HG03457 (cell line): Measurements from ENCODE around the gene ZNF530.

Source experiments
- ATAC-seq: cut with Tn5 transposase; IDR thresholded peaks from one replicate; pipeline ENCODE4 v1.9.1; 2021; ENCODE audit warnings: moderate number of reproducible peaks; ENCODE audit not compliant: unreplicated experiment

Gene ZNF530

GRCh38 chr19:57613941-57614743, 14.5 kb downstream of the ZNF530 start, which contains the start of gene ZNF134:
TSS of gene ZNF134 (plus strand) at chr19:57614242. CDS start at chr19:57619469, 5,227 bp downstream.
- peak; percentile 84 for ATAC-seq

GRCh38 chr19:57615346-57615745, 15.7 kb downstream of the ZNF530 start:
- no peak for ATAC-seq

- ATAC-seq, result no peak
Measured at GRCh38 chr19:57620673-57621348, 21.1 kb downstream of the ZNF530 start.

- ATAC-seq, result no peak
Measured at GRCh38 chr19:57623091-57623490, 23.4 kb downstream of the ZNF530 start.

GRCh38 chr19:57632987-57633831, 33.5 kb downstream of the ZNF530 start, which contains the start of gene ZNF211:
TSS of gene ZNF211 (plus strand) at chr19:57633168. CDS start at chr19:57633347, 179 bp downstream.
- ATAC-seq, result peak; percentile 82

GRCh38 chr19:57633832-57634131, 34.1 kb downstream of the ZNF530 start:
- no peak for ATAC-seq

GRCh38 chr19:57637379-57637778, 37.7 kb downstream of the ZNF530 start:
- no peak for ATAC-seq

GRCh38 chr19:57641715-57642234, 42.1 kb downstream of the ZNF530 start:
- ATAC-seq, result no peak

- no peak for ATAC-seq
Measured at GRCh38 chr19:57642396-57643046, 42.8 kb downstream of the ZNF530 start.

- ATAC-seq, result no peak
Measured at GRCh38 chr19:57643734-57644133, 44.0 kb downstream of the ZNF530 start.

GRCh38 chr19:57648331-57649003, 48.8 kb downstream of the ZNF530 start:
- ATAC-seq, result no peak

GRCh38 chr19:57651654-57651996, 51.9 kb downstream of the ZNF530 start:
- no peak for ATAC-seq

- ATAC-seq, result no peak
Measured at GRCh38 chr19:57653689-57654088, 54.0 kb downstream of the ZNF530 start.

- ATAC-seq, result no peak
Measured at GRCh38 chr19:57655443-57655842, 55.8 kb downstream of the ZNF530 start.

GRCh38 chr19:57656346-57656745, 56.7 kb downstream of the ZNF530 start:
- ATAC-seq, result no peak
